Endothelial cell of umbilical vein (primary cell): ENCODE results near the gene SGCD.

ENCODE experiments used
- MYC ChIP-seq: IDR thresholded peaks from one replicate; pipeline ENCODE4 v1.6.1; 2011; ENCODE audit warnings: mild to moderate bottlenecking, low read depth, low read length
- POLR2AphosphoS5 ChIP-seq: IDR thresholded peaks from 2 replicates; pipeline ENCODE4 v1.6.1; 2012; ENCODE audit warnings: low read depth, mild to moderate bottlenecking, control low read depth, low read length, moderate library complexity; ENCODE audit not compliant: insufficient read depth
- TF ChIP-seq, protein P1 (sequence below): IDR thresholded peaks from 2 replicates; pipeline ENCODE4 v1.6.1; 2011; ENCODE audit not compliant: insufficient read depth, insufficient read length

DNA sequence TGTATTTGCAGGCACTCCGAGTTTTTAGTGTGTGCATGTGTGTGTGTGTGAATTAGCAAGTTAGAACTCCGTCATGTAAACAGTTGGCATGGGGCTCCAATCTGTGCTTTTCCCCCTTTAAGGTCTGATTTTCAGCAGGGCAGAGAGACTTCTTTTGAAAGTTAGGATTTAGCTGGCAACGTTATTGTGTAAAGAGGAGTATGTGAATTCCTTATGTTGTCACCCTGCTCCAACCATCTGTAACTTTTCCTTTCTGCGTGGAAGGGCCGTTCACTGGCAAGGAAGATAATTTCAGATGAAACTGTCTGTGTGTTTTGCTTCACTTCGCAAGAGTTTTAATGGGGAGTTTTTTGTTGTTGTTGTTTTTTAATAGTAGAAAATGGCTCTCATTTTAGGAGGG is 332 bp downstream of the SGCD start:
- TF ChIP-seq POLR2AphosphoS5 (no peak), MYC (no peak)
- TF ChIP-seq, protein P1, sequence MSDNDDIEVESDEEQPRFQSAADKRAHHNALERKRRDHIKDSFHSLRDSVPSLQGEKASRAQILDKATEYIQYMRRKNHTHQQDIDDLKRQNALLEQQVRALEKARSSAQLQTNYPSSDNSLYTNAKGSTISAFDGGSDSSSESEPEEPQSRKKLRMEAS: no peak
